Measurements from ENCODE around the gene INPP4A.
"Not testable (repeated sequence)": the region's sequence is repeated elsewhere in the genome, so short reads cannot be mapped to it uniquely, and the experiment has no call there.

Gene INPP4A

DNA sequence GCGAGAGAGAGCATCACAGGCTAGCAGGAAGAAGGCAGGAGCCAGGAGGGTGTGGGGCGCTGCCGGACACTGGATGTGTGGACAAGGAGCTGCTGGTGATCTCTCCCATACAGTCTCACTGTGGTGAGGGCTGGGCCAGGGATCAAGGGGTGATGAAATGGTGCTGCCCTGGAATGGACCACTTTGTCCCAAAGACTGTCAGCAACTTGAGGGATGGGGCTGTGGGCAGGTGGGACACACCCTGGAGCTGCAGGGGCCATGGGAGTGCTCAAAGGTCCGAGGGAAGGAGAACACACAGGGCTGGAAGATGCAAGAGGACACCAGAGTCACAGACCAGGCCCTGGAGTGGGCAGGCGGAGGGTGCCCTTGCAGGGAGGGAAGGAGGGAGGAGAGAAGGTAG is 125.7 kb downstream of the INPP4A start:
- no peak for DNase-seq

DNA sequence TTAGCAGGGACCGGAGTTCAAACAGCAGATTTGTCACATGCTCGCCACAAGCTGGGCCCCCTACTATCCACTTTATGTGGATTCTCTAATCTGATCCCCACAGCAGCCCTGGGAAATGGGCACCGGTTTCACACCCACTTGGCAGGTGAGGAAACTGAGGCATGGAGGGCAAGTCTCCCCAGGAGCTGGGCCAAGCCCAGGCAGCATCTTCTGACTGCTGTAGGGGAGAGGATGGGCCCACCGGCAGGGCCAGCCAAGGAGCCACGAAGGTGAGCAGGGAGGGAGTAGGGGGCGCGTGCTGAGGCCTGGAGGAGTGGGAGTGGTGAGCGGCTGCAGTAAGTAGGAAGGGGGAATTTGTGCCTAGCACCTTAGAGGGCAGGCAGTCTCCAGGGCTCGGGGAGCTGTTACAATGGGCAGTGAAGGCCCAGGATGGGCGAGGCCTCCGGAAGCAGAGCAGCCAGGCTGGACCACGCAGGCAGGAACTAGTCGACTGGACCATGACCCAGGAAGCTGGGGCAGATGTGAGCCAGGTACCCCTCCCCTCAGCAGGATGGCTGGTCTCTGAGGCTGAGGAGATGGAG is 126.6 kb downstream of the INPP4A start:
- no peak for DNase-seq

DNA sequence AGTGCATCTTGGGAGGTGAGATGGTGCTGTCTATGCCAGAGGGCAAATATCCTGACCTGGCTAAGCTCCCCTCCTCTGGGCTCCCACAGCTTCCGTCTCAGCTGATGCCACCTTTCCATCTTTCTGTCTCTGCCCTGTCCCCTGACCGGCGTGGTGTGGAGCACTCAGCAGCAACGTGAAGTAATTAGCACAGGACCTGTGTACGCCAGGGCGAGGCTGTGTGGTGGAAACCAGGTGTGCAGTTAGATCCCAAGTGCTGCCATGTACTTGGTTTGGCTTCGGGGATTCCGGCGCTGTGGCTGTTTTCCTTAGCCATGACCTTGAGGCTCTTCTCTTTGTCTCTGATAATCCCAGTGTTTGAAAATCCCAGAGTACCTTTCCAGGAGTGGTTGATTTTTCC is 127.1 kb downstream of the INPP4A start:
- DNase-seq, result no peak

DNA sequence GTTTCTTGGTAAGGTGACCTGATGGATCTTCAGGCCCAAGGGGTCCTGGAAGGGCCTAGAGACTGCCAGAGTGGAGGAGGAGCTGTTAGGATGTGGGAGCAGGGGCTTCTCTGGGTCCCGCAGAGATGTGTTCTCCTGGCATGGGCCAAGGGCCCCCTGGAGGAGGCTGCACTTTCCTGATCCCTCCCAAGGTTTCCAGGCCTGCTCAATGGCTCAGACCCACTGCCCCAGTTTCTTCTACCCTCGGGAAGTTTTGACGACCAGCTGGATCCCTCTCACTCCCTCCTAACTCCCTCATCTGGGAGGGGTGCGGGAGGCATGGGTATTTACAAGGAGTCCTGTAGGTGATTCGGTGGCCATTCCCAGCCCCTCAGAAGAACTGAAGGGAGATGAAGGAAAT is 127.6 kb downstream of the INPP4A start:
- DNase-seq, result no peak

DNA sequence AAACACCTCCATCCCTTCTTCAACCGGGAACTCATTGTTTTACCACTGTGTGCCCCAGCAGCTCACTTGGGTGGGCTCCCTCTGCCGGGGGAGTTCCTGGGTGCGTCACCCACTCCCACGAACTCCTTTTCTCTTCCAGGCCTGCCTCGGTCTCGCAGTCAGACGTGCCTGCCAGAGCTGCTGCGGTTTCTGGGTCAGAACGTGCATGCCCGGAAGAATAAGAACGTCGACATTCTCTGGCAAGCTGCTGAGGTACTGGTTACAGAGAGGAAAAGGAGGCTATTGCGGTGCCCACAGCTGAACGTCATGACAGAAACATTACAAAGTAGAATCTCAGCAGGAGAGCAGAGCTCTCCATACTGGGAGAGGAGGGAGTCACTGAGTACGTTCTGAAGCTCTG is 128.0 kb downstream of the INPP4A start:
- no peak for DNase-seq

DNA sequence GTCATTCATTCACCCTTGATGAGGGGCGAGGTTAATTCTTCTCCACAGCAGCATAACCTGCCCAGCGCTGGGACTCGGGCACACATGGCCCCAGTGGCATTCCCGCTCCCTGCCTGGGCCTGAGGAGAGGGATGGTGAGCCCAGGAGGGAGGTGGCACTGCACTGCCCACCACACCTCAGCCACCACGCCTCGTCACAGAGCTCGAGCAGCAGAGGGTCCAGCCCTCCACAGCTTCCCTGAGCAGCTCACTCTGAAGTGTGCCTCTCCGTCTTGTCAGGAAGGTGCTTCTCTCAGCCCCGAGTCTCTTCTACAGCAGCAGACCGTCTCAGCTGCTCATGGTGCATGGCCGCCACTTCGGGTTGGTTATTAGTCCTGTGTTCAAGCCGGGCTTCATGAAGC is 128.8 kb downstream of the INPP4A start:
- DNase-seq, result no peak

DNA sequence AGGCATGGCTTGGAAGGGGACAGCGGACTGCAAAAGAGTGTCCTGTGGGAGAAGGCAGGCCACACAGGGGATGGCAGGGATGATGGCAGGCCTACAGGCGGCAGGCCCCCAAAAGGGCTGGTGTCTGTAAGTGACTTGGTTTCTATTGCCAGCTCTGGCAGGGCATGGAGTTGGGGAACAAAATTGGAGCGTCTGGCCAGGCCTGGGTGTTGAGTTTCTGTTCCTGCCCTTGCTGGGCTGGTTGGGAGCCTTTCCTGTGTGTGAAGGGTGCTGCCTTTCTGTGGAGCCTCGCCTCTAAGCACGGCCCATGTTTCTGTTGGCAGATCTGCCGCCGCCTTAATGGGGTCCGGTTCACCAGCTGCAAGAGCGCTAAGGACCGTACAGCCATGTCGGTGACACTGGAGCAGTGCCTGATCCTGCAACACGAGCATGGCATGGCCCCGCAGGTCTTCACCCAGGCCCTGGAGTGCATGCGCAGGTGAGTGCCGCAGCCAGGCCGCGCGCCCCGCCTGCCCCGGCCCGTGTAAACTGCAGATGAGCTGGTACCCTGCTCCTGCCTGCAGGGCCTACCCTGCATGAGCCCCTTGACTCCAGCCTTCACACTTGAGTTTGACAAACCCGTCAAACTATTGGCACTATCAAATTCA is 132.1 kb downstream of the INPP4A start:
- no peak for DNase-seq

DNA sequence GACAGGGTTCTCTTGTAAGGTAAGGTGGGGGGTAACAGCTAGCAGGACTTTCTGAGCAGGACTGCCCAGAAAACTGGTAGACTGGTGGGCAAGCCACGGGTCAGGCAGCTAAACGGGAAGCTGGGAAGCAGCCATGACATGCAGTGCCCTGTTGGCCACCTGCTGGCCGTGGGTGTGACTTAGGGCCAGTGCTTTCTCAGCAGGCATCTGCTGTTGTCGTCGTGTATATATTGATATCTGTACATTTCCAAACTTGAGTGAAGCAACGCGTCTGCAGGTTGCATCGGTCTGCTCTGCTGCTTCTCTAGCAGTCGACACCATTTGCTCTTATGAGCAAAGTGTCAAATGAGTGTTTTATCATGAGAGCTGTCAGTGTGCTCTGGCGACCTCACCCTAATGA is 132.7 kb downstream of the INPP4A start:
- DNase-seq, result no peak

DNA sequence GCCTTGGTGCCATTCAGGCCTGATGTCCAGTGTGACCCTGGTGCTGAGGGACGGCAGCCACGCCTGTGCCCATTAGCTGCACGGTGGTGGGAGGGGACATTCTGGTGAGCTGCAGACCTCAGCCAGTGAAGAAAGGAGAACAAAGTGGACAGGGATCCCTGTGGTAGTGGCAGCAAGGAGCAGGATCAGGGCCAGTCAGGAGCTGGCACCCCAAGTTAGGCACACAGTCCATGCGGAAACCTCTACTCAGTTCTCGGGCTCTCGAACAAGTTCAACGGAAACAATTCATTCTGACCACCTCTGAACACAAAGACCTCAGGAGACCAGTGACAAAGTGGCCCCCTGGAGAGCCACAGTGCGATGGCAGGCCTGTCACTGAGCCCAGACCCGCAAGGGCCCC is 133.6 kb downstream of the INPP4A start:
- no peak for DNase-seq

DNA sequence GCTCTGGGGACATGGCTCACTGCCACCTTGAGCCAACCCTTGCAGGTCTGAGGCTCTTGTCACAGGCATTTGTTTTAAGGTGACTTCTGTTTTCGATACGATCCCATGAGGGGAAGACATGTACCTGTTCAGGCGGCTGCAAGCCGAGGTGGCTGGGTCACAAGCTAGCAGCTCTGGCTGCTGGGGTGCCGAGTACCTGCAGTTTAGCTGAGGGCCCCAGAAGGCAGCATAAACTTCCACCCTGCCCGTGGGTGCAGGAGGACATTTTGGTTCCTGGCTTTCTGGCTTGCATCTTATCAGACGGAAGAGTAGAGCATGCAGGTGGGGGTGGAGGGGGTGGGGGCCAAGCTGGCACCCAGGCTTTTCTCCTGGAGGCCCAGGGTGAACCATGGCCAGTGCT is 135.3 kb downstream of the INPP4A start:
- no peak for DNase-seq

DNA sequence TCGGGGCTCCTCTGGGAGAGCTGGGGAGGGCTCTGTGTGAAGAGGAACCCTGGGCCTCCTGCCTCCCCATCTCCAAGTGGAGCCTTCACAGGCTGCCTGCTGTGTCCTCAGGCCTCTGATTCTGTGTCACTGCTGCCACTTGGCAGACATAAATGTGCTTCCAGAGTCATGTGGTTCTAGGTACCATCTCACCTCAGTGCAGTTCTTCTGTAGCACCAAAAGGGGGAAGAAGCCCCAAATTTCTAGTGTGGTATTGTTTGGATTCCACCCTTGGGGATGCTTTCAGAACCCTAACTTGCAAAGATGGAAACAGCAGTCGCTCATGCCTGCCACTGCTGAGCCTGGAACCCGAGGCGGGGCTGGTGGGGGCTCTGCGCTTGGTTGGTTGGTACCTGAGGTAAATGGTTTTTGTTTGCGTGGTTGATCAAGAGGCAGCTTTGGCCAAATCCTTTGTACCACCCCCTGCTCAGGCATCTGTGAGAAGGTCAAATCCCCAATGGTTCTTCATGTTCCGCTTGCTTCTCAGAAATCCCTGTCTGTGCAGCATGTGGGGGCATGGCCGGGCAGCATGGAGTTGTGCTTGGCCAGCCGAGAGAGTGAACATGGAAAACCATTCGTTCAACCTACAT is 136.1 kb downstream of the INPP4A start:
- no peak for DNase-seq

DNA sequence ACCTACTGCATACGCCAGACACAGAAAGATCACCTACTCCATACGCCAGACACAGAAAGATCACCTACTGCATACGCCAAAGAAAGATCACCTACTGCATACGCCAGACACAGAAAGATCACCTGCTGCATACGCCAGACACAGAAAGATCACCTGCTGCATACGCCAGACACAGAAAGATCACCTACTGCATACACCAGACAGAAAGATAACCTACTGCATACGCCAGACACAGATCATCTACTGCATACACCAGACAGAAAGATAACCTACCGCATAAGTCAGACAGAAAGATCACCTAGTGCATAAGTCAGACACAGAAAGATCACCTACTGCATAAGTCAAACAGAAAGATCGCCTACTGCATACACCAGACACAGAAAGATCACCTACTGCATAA is 137.9 kb downstream of the INPP4A start:
- no peak for DNase-seq

DNA sequence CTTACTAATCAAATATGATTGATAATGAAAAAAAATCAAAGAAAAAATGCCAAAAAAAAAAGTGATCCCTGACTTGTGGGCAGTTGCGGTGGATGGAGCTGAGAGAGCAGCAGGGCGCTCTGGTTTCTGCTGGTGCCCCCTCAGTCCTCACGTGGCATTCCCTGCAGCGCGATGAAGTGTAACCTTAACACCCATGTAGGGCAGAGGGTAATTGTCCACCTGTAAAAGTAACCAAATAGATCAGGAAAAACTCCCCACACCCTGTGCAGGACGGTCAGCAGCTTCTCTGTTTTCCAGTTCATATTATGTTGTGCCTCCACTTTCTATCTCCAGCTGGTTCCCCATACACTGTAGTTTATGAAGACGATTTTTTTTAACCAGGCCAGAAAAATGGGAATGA is 138.6 kb downstream of the INPP4A start:
- no peak for DNase-seq

DNA sequence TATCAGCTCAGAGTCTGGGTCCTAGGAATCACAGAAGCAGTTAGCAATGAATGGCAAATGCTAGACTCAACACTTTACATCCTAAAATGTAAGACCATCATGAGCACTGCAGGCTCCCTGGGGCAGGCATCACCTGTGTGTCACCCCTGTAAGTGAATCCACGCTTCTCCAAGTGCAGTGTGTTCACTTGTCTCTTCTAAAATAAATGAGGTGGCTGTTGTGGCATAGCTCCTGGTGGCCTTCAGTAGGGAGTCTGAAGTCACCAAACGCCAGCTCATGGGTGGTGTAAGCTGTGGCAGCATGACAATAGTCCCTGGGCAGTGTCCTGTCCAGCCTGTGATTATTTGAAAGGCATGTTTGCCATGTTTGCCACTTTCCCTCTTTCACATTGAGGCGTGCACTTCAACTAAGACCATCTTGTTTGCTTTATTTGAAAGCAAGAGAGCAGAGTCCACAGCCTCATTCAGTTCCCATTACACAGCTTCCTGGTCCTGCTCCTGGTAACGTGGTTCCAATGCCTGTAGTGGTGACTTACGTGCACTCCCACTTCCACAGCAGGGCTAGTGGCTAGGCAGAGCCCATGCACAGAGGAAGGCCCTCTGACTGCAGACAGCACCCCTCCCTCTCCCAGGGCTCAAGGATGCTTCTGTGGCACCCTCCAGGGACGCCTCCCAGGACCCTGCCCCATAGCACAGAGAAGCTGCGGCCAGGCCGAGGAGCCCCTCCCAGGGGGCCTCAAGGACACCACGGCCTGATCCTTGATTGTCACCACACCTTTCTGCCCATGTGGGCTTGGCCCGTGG is 139.4 kb downstream of the INPP4A start:
- DNase-seq, result no peak

DNA sequence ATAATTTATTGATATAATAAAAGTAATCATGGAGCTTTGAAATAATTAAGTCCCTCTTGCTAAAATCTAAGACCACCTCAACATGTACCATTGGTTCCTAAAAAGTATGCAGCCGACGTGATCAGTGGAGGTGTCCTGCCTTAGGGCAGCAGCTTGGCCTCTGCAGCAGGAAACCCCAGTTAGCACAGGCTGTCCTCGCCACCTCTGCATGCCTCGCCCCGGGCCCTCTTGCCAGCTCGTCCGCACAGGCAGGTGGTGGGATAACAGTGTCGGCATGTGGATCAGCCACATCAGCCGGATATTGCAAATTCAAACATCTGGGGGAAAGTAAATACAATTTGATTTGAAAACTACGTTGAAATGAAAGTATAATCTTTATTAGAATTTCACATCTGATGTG is 140.7 kb downstream of the INPP4A start:
- DNase-seq, result no peak

DNA sequence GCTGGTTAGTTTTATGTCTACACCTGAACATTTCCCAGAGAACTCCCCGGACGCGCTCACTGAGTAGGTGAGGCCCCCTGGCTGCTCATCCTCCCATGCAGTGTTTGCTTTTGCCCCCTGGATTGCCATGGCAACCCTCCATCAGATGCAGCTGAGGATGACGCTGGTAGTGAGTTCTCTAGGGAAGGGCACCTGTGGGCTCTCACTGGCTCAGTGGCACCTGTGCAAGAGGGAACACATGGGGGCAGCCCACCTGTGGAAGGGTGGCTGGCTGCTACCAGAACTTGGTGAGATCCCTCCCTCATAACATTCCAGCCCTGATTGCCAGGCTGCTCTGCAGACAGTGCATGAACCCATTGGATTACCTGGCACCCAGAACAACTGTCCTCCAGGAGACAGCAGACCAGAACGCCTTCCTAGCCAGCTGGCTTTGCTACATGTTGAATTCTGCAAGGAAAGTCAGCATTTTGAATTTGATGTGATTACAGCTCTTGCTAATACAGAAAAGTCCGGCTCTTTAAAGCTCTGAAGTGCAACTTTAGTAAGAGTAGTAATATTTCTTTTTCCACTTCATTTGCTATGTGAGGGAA is 142.0 kb downstream of the INPP4A start:
- DNase-seq, result no peak

DNA sequence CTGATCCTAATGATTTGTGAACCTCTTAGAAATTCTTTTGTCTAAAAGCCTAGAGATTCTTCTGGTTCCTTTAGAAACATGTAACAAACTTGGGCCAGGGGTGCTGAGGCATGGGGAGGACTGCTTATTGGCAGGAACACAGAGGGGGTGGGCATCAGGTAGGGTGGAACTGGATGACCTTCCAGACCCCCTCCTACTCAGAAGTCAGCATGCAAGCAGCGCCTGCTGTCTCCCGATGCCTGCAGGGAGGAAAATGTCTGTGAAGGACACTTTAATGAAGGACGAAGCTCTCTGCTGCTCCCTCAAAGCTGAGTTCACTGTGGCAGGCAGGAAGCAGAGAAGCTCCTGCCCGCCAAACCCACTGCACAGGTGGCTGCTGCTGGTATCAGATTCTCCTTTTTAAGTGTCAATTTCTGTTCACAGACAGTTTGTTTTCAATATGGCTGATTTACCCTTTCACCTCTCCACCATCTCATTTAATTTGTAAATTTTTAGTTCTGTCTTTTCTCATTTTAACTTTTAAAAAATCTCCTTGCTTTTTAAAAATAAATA is 144.3 kb downstream of the INPP4A start:
- no peak for DNase-seq

DNA sequence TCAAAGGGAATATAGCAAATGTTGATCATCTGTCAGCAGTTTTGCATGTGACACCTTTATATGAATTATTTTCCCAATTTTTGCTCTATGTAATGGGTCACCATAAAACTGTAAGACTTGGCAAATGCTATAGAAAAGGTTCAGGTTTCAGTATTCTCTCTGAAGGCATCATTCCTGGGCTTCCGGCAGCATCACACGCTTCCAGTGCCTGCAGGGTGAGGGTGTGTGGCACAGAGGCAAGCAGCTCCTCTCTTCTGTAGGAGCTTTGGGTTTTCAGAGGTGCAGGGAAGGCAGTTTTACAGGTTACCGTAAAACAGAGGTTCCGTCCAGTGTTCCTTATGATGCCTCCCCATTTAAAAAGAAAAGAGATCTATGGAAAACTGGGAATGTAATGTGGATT is 144.8 kb downstream of the INPP4A start:
- DNase-seq, result no peak

DNA sequence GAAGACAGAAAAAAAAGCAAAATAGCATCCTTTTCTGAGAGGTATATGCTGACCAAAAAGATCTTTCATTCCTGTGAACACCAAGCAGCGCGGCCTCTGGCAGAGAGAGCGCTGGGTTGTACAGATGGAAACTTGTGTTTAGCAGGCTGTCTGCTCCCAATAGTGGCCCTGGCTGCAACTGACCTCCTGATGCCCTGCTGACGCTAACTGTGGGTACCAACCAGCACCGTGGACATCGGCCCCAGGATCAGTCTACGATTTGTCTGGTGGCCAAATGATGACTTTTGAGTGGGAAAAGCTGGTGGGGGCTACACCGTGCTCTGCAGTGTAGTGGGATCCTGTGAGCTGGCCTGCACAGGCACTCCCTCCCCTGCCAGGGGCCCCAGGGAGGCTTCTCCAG is 147.9 kb downstream of the INPP4A start:
- DNase-seq, result no peak

DNA sequence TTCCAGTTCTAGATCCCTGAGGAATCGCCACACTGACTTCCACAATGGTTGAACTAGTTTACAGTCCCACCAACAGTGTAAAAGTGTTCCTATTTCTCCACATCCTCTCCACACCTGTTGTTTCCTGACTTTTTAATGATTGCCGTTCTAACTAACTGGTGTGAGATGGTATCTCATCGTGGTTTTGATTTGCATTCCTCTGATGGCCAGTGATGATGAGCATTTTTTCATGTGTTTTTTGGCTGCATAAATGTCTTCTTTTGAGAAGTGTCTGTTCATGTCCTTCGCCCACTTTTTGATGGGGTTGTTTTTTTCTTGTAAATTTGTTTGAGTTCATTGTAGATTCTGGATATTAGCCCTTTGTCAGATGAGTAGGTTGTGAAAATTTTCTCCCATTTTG is 150.0 kb downstream of the INPP4A start:
- DNase-seq, result not testable (repeated sequence)

DNA sequence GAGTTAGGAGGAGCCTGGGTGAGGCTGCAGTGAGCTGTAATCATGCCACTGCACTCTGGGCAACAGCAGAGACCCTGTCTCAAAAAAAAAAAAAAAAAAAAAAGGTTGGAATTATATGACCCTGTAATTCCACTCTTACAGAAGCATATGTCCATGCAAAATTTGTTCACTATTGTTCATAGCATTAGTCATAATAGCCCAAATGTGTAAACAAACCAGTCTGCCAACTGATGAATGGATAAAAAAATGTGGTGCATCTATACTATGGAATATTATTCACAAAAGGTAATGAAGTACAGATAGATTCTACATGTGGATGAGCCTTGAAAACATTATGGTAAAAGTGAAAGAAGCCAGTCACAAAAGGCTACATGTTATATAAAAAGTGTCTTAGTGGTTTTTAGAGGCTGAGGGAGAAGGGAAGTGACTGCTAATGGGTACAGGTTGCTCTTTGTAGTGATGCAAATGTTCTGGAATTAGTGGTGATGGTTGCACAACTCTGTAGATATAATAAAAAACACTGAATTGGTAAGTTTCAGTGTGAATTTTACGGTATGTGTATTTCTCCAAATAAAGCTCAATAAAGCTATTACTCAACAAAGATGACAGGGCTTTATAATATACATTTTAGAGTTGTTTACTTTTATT is 154.2 kb downstream of the INPP4A start:
- DNase-seq, result no peak

DNA sequence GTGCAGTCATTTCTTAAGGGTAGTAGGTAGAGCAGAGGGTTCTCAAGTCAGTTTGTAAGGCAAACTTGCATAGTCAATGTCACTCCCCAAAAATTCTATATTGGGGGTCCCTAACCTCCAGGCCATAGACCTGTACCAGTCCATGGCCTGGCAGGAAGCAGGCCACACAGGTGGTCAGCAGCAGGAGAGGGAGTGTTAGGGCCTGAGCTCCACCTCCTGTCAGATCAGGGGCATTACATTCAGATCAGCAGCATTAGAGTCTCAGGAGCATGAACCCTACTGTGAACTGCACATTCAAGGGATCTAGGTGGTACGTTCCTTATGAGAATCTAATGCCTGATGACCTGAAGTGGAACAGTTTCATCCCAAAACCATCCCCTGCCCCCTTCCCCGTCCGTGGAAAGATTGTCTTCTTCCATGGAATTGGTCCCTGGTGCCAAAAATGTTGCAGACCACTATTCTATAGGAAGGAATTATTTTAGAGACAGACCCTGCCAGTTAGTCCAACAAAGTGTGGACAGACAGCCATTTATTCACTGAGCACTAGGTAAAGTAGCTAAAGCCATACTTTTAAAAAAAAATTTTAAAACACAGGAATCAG is 157.0 kb downstream of the INPP4A start:
- peak; percentile 19 for DNase-seq
